GM13977 (cell line): ENCODE data around the gene PDE6A.
"Not testable (repeated sequence)": the region's sequence is repeated elsewhere in the genome, so short reads cannot be mapped to it uniquely, and the experiment has no call there.

Experiments used
- DNase-seq: peaks from one replicate; pipeline ENCODE4 v3.0.0; 2012; ENCODE audit warnings: low spot score
- in situ Hi-C: fragments of 300-500 bp; cut with MboI; formaldehyde crosslinking; loops from one replicate; pipeline ENCODE4 v1.12.0; 2022; ENCODE audit warnings: low sequenced_read_pairs, low pct_unique_long_range_greater_than_20kb, mixed read lengths, inconsistent platforms; ENCODE audit not compliant: unreplicated experiment
- TF ChIP-seq, protein P1 (sequence below): IDR thresholded peaks from 2 replicates; pipeline ENCODE4 v1.5.1; 2012; ENCODE audit warnings: mild to moderate bottlenecking, control low read depth; ENCODE audit not compliant: insufficient read depth; ENCODE audit errors: extremely low read depth, missing control alignments

Gene PDE6A

DNA sequence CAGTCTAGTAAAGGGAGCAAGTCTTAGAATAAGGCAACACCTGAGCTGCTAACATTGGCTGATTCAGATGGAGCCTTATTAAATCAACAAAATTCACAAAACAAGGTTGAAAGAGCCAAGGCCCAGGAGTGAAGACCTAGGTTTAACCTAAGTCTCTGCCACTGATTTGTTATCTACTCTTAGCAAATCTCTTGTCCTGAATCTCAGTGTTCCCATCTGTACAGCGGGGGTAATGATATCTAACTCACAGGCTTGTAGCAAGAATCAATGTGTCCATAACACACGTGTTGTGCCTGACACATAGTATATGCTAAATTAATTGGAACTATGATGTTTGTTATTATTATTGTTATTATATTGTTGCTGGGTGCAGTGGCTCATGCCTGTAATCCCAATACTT lies 61.0 kb downstream of the PDE6A start:
- no peak for DNase-seq
- TF ChIP-seq, protein P1, sequence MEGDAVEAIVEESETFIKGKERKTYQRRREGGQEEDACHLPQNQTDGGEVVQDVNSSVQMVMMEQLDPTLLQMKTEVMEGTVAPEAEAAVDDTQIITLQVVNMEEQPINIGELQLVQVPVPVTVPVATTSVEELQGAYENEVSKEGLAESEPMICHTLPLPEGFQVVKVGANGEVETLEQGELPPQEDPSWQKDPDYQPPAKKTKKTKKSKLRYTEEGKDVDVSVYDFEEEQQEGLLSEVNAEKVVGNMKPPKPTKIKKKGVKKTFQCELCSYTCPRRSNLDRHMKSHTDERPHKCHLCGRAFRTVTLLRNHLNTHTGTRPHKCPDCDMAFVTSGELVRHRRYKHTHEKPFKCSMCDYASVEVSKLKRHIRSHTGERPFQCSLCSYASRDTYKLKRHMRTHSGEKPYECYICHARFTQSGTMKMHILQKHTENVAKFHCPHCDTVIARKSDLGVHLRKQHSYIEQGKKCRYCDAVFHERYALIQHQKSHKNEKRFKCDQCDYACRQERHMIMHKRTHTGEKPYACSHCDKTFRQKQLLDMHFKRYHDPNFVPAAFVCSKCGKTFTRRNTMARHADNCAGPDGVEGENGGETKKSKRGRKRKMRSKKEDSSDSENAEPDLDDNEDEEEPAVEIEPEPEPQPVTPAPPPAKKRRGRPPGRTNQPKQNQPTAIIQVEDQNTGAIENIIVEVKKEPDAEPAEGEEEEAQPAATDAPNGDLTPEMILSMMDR = no peak
- in situ Hi-C loops = no loop called here

DNA sequence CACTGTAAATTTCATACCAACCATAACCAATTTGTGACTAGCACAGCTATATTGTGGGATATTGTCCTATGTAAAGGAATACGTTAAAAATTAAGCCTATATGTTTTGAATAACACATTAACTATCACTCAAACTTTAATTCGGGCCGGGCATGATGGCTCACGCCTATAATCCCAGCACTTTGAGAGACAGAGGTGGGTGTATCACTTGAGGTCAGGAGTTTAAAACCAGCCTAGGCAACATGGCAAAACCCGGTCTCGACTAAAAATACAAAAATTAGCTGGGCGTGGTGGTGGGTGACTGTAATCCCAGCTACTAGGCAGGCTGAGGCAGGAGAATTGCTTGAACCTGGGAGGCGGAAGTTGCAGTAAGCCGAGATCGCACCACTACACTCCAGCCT lies 62.0 kb downstream of the PDE6A start:
- DNase-seq, in situ Hi-C loops: not testable (repeated sequence)

DNA sequence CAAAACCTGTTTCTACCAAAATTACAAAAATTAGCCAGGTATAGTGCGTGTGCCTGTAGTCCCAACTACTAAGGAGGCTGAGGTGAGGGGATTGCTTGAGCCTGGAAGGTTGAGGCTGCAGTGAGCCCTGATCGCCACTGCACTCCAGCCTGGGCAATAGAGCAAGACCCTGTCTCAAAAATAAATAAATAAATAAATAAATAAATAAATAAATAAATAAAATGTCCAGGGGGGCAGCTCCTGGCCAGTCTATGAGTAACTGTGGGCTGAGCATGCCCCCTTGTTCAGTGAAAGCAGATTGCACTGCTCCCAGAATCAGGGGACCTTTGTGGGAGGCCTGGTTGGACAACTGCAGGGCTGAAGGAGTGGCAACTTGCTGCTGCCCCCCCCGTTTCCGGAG lies 62.7 kb downstream of the PDE6A start:
- DNase-seq = no peak
- TF ChIP-seq, protein P1 = no peak
- in situ Hi-C loops = no loop called here

DNA sequence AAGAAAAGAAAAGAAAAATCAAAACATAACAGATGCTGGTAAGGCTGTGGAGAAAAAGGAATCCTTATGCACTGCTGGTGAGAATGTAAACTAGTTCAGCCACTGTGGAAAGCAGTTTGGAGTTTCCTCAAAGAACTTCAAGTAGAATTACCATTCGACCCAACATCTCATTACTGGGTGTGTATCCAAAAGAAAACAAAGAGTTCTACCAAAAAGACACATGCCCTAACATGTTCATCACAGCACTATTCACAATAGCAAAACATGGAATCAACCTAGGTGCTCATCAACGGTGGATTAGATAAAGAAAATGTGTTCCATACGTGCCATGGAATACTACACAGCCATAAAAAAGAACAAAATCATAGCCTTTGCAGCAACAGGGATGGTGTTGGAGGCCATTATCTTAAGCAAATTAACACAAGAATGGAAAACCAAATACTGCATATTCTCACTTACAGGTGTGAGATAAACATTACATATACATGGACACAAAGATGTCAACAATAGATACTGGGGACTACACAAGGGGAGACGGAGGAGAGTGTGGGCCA lies 63.4 kb downstream of the PDE6A start:
- TF ChIP-seq, protein P1 = no peak
- no peak for DNase-seq
- in situ Hi-C loops = no loop called here

DNA sequence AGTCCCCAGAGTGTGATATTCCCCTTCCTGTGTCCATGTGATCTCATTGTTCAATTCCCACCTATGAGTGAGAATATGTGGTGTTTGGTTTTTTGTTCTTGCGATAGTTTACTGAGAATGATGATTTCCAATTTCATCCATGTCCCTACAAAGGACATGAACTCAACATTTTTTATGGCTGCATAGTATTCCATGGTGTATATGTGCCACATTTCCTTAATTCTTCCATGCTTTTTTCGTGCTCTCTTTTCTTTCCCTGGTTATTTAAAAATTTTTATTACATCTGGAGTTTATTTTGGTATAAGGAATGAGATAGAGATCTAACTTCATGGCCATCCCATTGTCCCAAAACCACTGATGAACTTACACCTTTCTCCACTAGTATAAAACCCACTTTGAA lies 65.0 kb downstream of the PDE6A start:
- in situ Hi-C loops, DNase-seq: not testable (repeated sequence)

DNA sequence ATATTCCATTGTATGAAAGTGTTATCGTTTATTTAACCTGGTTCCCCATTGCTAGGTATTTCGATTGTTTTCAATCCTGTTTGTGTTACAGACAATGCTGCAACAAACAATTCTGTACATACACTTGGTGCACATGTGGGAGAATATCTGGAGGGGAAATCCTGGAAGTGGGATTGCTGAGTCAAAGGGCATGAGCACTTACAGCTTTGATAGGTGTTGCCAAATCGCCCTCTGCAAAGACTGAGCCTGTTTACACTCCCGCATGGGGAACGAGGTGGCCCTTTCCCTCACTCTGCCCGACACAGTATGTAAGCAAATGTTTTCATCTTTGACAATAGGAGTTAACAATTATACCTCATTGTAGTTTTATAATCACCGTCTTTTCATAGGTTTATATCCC lies 66.2 kb downstream of the PDE6A start:
- no peak for DNase-seq
- TF ChIP-seq, protein P1 = no peak
- in situ Hi-C loops = no loop called here

DNA sequence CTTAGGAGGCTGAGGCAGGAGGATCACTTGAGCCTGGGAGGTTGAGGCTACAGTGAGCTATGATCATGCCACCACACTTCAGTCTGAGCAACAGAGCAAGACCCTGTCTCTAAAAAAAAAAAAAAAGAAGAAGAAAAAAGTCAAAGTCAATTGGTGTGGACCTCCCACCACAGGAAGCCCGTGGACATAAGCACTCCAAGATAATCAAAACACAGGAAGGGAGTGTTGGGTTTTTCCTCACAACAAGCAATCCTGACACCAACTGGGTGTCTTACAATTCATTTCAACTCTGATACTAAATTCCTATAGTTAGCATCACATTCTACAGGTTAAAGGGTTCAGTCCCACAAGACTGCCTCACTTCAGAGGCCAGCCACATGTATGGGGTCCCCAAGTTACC lies 70.7 kb downstream of the PDE6A start:
- in situ Hi-C loops = no loop called here
- no peak for DNase-seq
- TF ChIP-seq, protein P1 = no peak
